Liver (tissue), 3 donors: ENCODE measurements around the gene TAF1B.

Experiments used
- CTCF ChIP-seq: fragments of 150-350 bp; IDR thresholded peaks from 2 replicates; pipeline ENCODE4 v1.5.1; 2017; ENCODE audit warnings: improper control_type of control experiment, low read depth, low read length; ENCODE audit not compliant: missing input control
- FOXA2 ChIP-seq: IDR thresholded peaks from 2 replicates; pipeline ENCODE4 v1.6.1; 2016; ENCODE audit warnings: antibody characterized with exemption
- GABPA ChIP-seq, 2 donors: IDR thresholded peaks in 1 of 2; conservative IDR thresholded peaks in 1 of 2; 2 replicates each; pipeline ENCODE4 v1.6.1; 2016; ENCODE audit warnings: antibody characterized with exemption in 2 of 2, mild to moderate bottlenecking in 1 of 2, moderate library complexity in 1 of 2
- JUND ChIP-seq, 2 donors: IDR thresholded peaks; 2 replicates each; pipeline ENCODE4 v1.6.1; 2016; ENCODE audit warnings: antibody characterized with exemption in 2 of 2
- REST ChIP-seq: IDR thresholded peaks from 2 replicates; pipeline ENCODE4 v1.6.1; 2016; ENCODE audit warnings: antibody characterized with exemption, mild to moderate bottlenecking
- RXRA ChIP-seq, 2 donors: IDR thresholded peaks; 2 replicates each; pipeline ENCODE4 v1.6.1; 2017 to 2018; ENCODE audit warnings: antibody characterized with exemption in 2 of 2, mild to moderate bottlenecking in 1 of 2
- SP1 ChIP-seq: IDR thresholded peaks from 2 replicates; pipeline ENCODE4 v1.6.1; 2018; ENCODE audit warnings: antibody characterized with exemption, mild to moderate bottlenecking
- TAF1 ChIP-seq: conservative IDR thresholded peaks from 2 replicates; pipeline ENCODE4 v1.6.1; 2016; ENCODE audit warnings: antibody characterized with exemption, mild to moderate bottlenecking
- ZBTB33 ChIP-seq: IDR thresholded peaks from 2 replicates; pipeline ENCODE4 v1.6.1; 2016; ENCODE audit warnings: antibody characterized with exemption
- donor health status: healthy.
- donor health status: healthy.

- TF ChIP-seq JUND (IDR thresholded peaks at IDR 0.05) (no peak), CTCF (no peak), REST (no peak), GABPA (IDR thresholded peaks at IDR 0.05 in 1 of 2, conservative IDR thresholded peaks at IDR 0.05 in 1 of 2) (no peak), TAF1 (no peak), SP1 (no peak), ZBTB33 (no peak), FOXA2 (no peak), RXRA (IDR thresholded peaks at IDR 0.05) (no peak)
These were observed 10.7 kb upstream of the TAF1B start for GRCh38 chr2:9832586-9832985.
